Choroid plexus epithelial cell (primary cell): Measurements from ENCODE around the gene BAZ2B.

Source experiments
- DNase-seq: peaks from one replicate; pipeline ENCODE4 v3.0.0-alpha.2; 2010; ENCODE audit warnings: low read depth
- H3K4me3 ChIP-seq: 2 replicates; pipeline ENCODE4 v1.5.1; 2011; ENCODE audit warnings: low read depth, mild to moderate bottlenecking, control low read depth, low read length, moderate library complexity
- TF ChIP-seq, protein P1 (sequence below): conservative IDR thresholded peaks from 2 replicates; pipeline ENCODE4 v1.5.1; 2011; ENCODE audit warnings: low read depth, mild to moderate bottlenecking, control low read depth, inconsistent platforms, low read length, moderate library complexity

The BAZ2B gene

DNA sequence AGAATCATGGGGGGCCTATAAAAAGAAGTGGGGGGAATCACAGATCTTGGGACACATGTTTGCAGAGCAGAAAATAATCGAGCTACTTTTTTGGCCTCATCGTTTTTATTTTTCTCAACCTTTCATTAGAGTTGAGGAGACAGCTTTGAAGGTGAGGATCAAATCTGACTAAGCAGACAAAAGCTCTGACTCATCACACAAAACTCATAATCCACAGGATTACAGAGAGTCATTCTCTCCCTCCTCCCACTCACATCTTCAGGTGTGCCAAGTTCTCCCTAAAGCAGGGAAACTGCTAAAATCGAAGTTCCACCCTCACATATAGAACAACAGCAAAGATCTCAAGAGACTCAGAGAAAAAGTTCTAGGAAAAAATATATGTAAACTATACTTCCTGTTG, 15.6 kb downstream of the BAZ2B start:
- no peak overlapping the region for H3K4me3 ChIP-seq
- peak; percentile 69 for DNase-seq
- TF ChIP-seq, protein P1, sequence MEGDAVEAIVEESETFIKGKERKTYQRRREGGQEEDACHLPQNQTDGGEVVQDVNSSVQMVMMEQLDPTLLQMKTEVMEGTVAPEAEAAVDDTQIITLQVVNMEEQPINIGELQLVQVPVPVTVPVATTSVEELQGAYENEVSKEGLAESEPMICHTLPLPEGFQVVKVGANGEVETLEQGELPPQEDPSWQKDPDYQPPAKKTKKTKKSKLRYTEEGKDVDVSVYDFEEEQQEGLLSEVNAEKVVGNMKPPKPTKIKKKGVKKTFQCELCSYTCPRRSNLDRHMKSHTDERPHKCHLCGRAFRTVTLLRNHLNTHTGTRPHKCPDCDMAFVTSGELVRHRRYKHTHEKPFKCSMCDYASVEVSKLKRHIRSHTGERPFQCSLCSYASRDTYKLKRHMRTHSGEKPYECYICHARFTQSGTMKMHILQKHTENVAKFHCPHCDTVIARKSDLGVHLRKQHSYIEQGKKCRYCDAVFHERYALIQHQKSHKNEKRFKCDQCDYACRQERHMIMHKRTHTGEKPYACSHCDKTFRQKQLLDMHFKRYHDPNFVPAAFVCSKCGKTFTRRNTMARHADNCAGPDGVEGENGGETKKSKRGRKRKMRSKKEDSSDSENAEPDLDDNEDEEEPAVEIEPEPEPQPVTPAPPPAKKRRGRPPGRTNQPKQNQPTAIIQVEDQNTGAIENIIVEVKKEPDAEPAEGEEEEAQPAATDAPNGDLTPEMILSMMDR = no peak

DNA sequence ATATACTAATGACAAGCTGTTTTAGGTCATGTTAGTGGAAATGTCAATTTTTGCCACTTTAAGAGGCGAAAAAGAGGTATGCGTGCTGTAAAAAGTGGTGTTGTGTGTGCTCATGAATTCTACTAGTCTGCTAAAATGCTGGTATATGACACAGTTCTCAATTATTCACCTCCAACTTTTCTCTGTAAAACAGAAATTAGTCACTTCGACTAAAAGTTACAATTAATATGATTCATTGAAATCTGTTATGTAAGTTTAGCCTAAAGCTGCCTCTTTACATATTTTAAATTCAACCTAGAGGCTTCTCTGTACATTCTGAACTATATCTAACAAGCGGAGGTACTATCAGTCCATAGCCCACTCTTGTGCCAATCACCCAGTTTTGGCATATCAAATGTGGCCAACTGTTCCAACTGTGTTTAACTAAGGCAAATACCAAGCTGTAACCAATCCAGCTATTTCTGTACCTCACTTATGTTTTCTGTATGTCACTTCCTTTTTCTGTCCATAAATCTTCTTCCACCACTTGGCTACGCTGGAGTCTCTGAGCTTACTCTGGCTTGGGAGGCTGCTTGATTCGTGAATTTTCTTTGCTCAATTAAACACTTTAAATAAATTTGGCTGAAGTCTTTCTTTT, 20.8 kb downstream of the BAZ2B start:
- no peak overlapping the region for H3K4me3 ChIP-seq
- TF ChIP-seq, protein P1 = no peak
- DNase-seq = no peak

DNA sequence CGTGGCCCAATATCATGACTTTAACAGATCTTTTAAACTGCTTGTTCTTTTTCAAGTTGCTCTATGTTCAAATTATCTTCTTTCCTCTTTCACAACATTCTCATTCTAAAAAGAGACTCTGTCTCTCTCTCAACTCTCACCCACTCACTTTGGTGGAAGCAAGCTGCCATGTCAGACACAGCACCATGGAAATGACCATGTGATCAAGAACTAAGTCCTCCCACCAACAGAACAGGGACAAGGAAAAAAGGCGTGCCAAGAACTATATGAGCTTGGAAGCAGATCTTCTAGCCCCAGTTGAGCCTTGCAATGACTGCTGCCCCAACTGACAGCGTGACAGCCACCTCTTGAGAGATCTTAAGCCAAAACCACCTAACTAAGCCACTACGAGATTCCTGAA, 23.9 kb downstream of the BAZ2B start:
- no peak overlapping the region for H3K4me3 ChIP-seq
- TF ChIP-seq, protein P1 = no peak
- peak; percentile 28 for DNase-seq

DNA sequence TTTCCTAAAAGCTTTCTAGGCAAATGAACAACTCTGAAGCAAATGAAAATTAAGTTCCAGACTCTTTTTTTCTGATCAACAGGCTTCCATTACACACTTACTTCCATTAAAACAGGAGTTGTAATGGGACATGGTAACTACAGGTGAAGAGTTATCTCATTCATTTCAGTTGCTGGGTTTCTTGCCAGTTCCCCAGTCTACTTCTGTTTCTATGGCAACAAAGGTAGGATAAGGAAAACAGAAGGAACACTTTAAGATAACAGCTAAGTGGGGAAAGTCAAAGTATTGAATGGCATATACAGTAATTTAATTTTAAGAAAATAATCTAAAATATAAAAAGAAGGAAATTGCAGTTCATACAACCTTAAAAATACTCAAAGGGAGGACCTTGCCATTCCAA, 25.1 kb downstream of the BAZ2B start:
- TF ChIP-seq, protein P1 = no peak
- DNase-seq = no peak
- H3K4me3 ChIP-seq = no peak overlapping the region

DNA sequence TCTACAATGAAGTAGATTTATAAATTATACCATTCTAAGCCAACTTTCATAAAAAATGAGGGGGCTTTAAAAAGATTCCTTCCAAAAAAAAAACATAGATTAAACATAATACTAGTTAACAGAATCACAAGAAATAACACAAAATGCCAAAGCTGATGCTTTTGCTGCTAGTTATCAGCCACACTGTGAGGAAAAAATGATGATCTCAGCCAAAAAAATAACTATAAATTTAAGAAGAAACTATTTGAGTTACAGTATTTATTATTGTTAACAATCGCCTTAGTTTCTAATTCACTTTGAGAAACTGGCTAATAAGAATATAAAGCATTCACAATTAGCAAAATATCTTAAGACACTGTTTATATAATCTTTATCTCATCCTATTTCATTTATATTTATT, 27.1 kb downstream of the BAZ2B start:
- no peak for DNase-seq
- TF ChIP-seq, protein P1 = no peak
- no peak overlapping the region for H3K4me3 ChIP-seq

DNA sequence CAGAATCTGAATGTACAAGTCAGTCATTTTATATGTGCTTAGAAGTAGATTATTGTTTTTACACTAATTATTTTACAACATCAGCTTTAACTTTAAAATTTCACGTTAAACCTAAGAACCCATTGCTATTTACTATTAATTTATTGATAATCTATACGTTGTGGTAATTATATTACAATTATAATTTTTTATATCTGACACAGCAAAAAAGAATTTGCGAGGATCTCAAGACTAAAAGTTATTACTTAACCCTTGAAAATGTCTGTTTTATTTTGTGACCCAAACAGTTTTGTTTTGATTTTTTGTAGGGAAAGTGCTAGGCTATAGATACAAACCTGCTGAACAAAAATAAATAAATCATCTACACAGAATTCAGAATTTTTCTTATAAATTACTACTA, 30.3 kb downstream of the BAZ2B start:
- TF ChIP-seq, protein P1 = no peak
- no peak for DNase-seq
- no peak overlapping the region for H3K4me3 ChIP-seq

DNA sequence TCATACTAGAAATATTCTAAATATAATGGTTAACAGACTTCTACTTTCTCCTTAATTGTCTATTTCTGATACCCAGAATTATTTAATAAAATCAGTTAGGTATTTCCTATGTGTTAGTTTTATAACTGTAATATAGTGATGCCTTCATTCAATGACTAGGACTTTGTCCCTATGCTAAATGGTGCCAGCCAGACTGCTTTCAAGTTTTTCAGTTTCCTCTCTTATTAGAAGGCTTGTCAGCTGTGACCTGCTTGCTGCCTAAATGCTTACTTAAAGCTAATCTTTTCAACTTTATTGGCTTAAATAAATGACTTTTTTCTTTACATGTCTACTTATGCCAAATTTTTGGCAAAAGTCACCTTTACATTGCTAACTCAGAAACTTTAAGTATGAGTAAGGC, 30.7 kb downstream of the BAZ2B start:
- TF ChIP-seq, protein P1 = no peak

More for the DNA sequence above, 30.7 kb downstream of the BAZ2B start:
- no peak overlapping the region for H3K4me3 ChIP-seq
- DNase-seq = no peak
